GM19239 (cell line): ENCODE results near the gene XXYLT1.

Experiments
- DNase-seq: peaks from one replicate; pipeline ENCODE4 v3.0.0; 2011; ENCODE audit warnings: low spot score; ENCODE audit not compliant: insufficient read length
- FAIRE-seq: peaks from 2 replicates; lab custom pipeline; 2011; peaks lifted over from hg19 to GRCh38; lab: Jason Lieb, UNC

Gene XXYLT1

DNA sequence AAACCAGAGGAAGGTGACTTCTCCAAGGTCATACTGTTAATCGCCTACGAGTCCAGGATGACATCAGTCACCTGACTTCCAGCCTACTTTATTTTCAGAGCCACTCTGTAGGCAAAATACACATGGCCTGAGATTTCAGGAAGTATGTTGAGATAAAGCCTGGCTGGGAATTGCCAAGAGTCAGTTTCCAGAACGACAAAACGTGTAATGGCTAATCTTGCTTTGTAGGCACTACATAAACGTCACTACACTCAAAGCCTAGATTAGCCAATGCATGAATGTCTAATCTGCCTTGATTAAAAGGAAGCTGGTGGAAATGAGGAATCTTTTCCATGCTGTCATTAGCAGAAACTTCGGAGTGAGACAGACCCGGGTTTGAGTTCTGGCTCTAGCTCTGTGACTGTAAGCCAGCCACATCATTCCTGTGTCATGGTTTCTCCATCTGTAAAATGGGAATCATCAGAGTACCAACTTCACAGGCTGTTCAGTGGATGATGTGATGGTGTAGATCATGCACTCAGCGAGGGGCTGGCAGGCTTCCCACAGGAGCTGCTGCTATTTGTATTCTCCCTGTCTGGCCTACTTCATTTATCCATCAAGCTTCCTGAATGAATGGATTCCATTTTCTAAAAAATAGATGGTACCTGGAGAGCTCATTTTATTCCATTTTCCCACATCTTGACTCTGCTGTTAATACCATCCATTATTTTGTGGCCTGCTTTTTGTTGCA lies 241.9 kb downstream of the XXYLT1 start:
- no peak for DNase-seq
- no peak for FAIRE-seq

DNA sequence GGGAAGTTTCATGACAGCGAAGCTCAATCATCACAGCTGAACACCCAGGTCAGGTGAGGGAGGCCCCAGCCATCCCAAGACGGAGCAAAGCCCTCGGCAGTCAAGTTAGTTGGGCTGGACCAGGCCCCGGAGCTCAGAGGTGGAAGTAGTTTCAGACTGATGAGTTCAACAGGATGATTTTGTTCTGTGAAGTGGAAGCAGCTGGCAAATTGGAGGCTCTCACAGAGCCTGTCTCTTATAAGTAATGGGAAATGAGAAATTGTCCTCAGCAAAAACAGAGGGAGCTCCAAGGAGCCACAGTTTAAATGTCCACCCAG lies 245.1 kb downstream of the XXYLT1 start:
- FAIRE-seq: no peak

DNA sequence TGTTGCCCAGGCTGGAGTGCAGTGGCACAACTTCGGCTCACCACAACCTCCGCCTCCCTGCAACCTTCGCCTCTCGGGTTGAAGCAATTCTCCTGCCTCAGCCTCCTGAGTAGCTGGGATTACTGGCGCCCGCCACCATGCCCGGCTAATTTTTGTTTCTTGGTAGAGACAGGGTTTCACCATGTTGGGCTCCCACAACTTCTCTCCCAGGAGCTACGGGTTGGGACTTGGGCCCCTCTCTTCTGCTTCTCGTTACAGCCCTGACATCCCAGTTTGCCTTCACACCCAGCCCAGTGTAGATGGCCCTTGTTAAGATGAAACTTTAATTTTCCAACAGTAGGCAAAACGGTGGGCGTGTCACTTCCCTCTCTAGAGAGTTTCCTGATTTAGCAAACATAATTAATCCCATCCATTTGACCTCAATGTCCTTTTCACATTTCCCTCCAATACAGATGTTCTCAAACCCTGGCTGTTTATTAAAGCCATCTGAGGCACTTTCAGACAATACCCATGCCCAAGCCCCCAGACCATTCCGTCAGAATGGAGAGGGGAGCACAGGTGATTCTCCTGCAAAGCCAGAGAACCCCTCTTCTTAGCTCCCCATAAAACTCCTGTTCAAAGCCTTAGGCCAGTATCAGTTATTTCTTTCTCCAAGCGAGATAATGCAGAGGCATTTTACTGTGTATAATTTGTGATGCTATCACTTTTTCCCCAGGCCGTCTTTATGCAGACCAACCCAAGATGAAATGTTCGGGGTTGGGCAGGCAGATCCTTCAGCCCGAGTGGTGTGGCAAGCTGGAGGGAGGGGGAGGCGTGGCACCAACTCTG lies 245.7 kb downstream of the XXYLT1 start:
- FAIRE-seq: no peak
- DNase-seq: no peak

More for the DNA sequence above, 245.1 kb downstream of the XXYLT1 start:
- DNase-seq: no peak

DNA sequence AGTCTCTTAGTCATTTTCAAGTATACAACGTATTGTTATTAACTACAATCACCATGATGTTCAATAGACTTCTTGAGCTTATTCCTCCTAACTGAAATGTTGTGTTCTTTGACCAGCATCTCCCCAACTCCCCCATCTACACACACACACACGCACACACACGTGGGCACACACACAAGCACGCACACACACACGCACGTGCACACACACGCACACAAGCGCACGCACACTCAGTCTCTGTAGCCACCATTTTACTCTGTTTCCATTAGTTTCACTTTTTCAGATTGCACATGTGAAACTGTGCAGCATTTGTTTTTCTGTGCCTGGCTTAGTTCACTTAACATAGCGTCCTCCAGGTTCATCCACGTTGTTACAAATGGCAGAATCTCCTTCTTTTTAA lies 247.0 kb downstream of the XXYLT1 start:
- FAIRE-seq (no peak), DNase-seq (no peak)

- FAIRE-seq: no peak
- no peak for DNase-seq
These were observed 247.4 kb downstream of the XXYLT1 start for GRCh38 chr3:195023576-195023975.

DNA sequence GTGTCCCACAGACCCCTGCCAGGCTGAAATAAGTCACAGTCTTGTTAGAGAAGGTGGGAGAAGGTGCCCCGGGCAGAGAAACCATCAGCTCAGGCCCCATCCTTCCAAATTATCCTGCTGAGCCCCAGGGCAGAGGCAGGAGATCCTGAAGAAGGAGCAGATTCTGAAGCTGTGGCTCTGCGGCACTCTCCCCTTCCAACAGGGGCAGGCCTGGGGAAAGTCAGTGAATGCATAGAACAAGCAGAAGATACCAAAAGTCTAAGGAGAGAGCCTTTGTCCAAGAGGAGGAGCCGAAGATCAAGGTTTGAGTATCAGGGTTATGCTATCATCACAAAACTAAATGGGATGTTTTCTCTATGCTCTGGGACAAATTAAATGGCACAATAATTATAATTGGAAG lies 249.3 kb downstream of the XXYLT1 start:
- FAIRE-seq (no peak), DNase-seq (no peak)

- no peak for FAIRE-seq
- DNase-seq: no peak
These were observed 250.0 kb downstream of the XXYLT1 start for GRCh38 chr3:195020921-195021320.

DNA sequence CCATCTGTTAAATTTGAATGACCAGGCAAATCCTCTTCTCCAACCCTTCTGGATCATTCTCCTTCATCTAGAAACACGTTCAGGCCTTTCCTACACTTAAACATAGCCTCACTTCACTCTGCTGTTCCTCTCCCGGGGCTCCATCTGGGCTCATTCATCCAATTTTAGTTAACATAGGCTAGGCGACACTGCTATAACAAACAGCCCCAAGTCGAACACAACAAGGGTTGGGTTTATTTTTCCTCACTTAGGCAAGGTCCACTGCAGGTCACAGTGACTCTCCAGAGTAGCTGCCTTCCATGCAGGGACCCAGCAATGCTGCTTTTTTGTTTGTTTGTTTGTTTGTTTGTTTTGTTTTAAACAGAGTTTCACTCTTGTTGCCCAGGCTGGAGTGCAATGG lies 250.8 kb downstream of the XXYLT1 start:
- no peak for DNase-seq
- no peak for FAIRE-seq

GRCh38 chr3:195019335-195019734 lies 251.6 kb downstream of the XXYLT1 start:
- no peak for FAIRE-seq
- no peak for DNase-seq
